Fibroblast of lung (primary cell): ENCODE measurements around the gene ARHGAP18. TPM values are rescaled to one million over a fixed set of nuclear protein-coding genes. Genes with fewer than 3 reads are reported as not detected.
A peak's percentile ranks its signal among the peaks of the same experiment; 100 is the strongest.

Experiments used
- DNase-seq, 2 donors: peaks; one replicate each; pipeline versions ENCODE4 v3.0.0 to v3.0.0-alpha.2; 2010; ENCODE audit warnings: low read depth in 2 of 2
- H2AFZ ChIP-seq: 2 replicates; pipeline ENCODE4 v1.5.1; 2012; ENCODE audit warnings: low read length, control low read depth, inconsistent platforms
- H3K27ac ChIP-seq: 2 replicates; pipeline ENCODE4 v1.5.1; 2011; ENCODE audit warnings: low read length, control low read depth; ENCODE audit not compliant: insufficient read depth
- H3K27me3 ChIP-seq: 2 replicates; pipeline ENCODE4 v1.5.1; 2011; ENCODE audit warnings: mild to moderate bottlenecking, low read length; ENCODE audit not compliant: control insufficient read depth, insufficient read depth
- H3K36me3 ChIP-seq: 2 replicates; pipeline ENCODE4 v1.5.1; 2011; ENCODE audit warnings: low read length; ENCODE audit not compliant: control insufficient read depth, insufficient read depth
- H3K4me1 ChIP-seq: 2 replicates; pipeline ENCODE4 v1.5.1; 2011; ENCODE audit warnings: low read length; ENCODE audit not compliant: control insufficient read depth, insufficient read depth; ENCODE audit errors: extremely low read depth
- H3K4me2 ChIP-seq: 2 replicates; pipeline ENCODE4 v1.5.1; 2011; ENCODE audit warnings: low read length, control low read depth; ENCODE audit not compliant: insufficient read depth; ENCODE audit errors: extremely low read depth
- H3K4me3 ChIP-seq, 4 experiments: fragments of 200-600 bp in 1 of 4; sonication (generic) in 1 of 4; replicated peaks in 1 of 4; 2 replicates each; pipeline ENCODE4 v1.5.1; 2011 to 2016; ENCODE audit warnings: low read length in 4 of 4, low read depth in 3 of 4, mild to moderate bottlenecking in 3 of 4, control low read depth in 2 of 4, inconsistent platforms in 1 of 4, mixed read lengths in 1 of 4; ENCODE audit not compliant: insufficient read depth in 1 of 4; ENCODE audit errors: control extremely low read depth in 1 of 4
- H3K79me2 ChIP-seq: 2 replicates; pipeline ENCODE4 v1.5.1; 2012; ENCODE audit warnings: mild to moderate bottlenecking, low read length, inconsistent platforms; ENCODE audit not compliant: control insufficient read depth, insufficient read depth
- H3K9ac ChIP-seq: 2 replicates; pipeline ENCODE4 v1.5.1; 2011; ENCODE audit warnings: mild to moderate bottlenecking, low read length, control low read depth; ENCODE audit not compliant: insufficient read depth
- H3K9me3 ChIP-seq: 2 replicates; pipeline ENCODE4 v1.5.1; 2012; ENCODE audit warnings: low read depth, low read length; ENCODE audit not compliant: control insufficient read depth, insufficient read depth
- H4K20me1 ChIP-seq: 2 replicates; pipeline ENCODE4 v1.5.1; 2011; ENCODE audit warnings: low read length; ENCODE audit not compliant: control insufficient read depth, insufficient read depth; ENCODE audit errors: extremely low read depth
- CTCF ChIP-seq, 2 donors: IDR thresholded peaks in 1 of 2; conservative IDR thresholded peaks in 1 of 2; 1 replicate in 1 of 2; 2 replicates in 1 of 2; pipeline ENCODE4 v1.5.1; 2011 to 2012; ENCODE audit warnings: low read length in 2 of 2, control low read depth in 1 of 2, inconsistent platforms in 1 of 2, low read depth in 1 of 2, mild to moderate bottlenecking in 1 of 2
- EZH2 ChIP-seq: IDR thresholded peaks from 2 replicates; pipeline ENCODE4 v1.5.1; 2012; ENCODE audit warnings: low read length, control low read depth, mild to moderate bottlenecking; ENCODE audit errors: missing control alignments
- polyA plus RNA-seq, 2 donors: library from polyadenylated mRNA; depleted of rRNA in 1 of 2; stranded (reverse) in 1 of 2; unstranded in 1 of 2; fragments of >200 nt; gene quantifications; 2 replicates each; pipeline ENCODE4 v1.2.1, GENCODE V29; 2011 to 2012; ENCODE audit warnings: missing spikeins in 1 of 2
- total RNA-seq: library from RNA; depleted of rRNA; stranded (reverse); fragments of >200 nt; gene quantifications from 2 replicates; pipeline ENCODE4 v1.2.1, GENCODE V29; 2014

The ARHGAP18 gene
- total and polyA plus RNA-seq, 2 donors (not counting 1 experiment from before 2014, with no cell fraction given), result 18.6 to 38.3 TPM

- TF ChIP-seq CTCF (conservative IDR thresholded peaks at IDR 0.05 in 1 of 2, IDR thresholded peaks at IDR 0.05 in 1 of 2; ENCODE audit: low read depth in 1 of 2, low read length in 2 of 2) (no peak), EZH2 (no peak)
- Histone ChIP-seq H3K9me3 (no peaks in the 10 kb centered on the region), H4K20me1 (no peaks in the 10 kb centered on the region), H3K9ac (peak overlapping the region; percentile 23), H3K27ac (peak overlapping the region; percentile 78), H3K4me3 (peak overlapping the region in 3 of 4 experiments; percentile 18 to 28 (median 19)), H3K4me2 (peak overlapping the region; percentile 85), H3K4me1 (peaks cover 23% of the 10 kb centered on the region), H3K36me3 (no peaks in the 10 kb centered on the region), H3K79me2 (peaks cover 70% of the 10 kb centered on the region), H2AFZ (no peak overlapping the region), H3K27me3 (no peaks in the 10 kb centered on the region)
- DNase-seq, result no peak
Measured at GRCh38 chr6:129679758-129680157, 30.2 kb downstream of the ARHGAP18 start.

- Histone ChIP-seq H3K36me3 (no peaks in the 10 kb centered on the region), H4K20me1 (no peaks in the 10 kb centered on the region), H3K27ac (peak overlapping the region; percentile 78), H2AFZ (no peak overlapping the region), H3K9me3 (no peaks in the 10 kb centered on the region), H3K4me3 (peak overlapping the region in 3 of 4 experiments; percentile 13 to 28 (median 19)), H3K4me2 (peak overlapping the region; percentile 85), H3K79me2 (peaks cover 72% of the 10 kb centered on the region), H3K9ac (peak overlapping the region; percentile 23), H3K4me1 (peaks cover 23% of the 10 kb centered on the region), H3K27me3 (no peaks in the 10 kb centered on the region)
- TF ChIP-seq EZH2 (no peak), CTCF (conservative IDR thresholded peaks at IDR 0.05 in 1 of 2, IDR thresholded peaks at IDR 0.05 in 1 of 2; ENCODE audit: low read depth in 1 of 2, low read length in 2 of 2) (no peak)
- peak in 1 of 2 donors; percentile 61 for DNase-seq
Measured at GRCh38 chr6:129679275-129679674, 30.7 kb downstream of the ARHGAP18 start.

- no peaks in the 10 kb centered on the region for H4K20me1 ChIP-seq
- H3K9me3 ChIP-seq, result no peaks in the 10 kb centered on the region
- H3K9ac ChIP-seq, result no peak overlapping the region
- no peak overlapping the region for H2AFZ ChIP-seq
- H3K4me1 ChIP-seq, result peaks cover 20% of the 10 kb centered on the region
- H3K27me3 ChIP-seq, result no peaks in the 10 kb centered on the region
- peak overlapping the region; percentile 85 for H3K4me2 ChIP-seq
- H3K4me3 ChIP-seq, result no peak overlapping the region
- H3K79me2 ChIP-seq, result peaks cover 71% of the 10 kb centered on the region
- no peak for DNase-seq
- no peaks in the 10 kb centered on the region for H3K36me3 ChIP-seq
- TF ChIP-seq EZH2 (no peak), CTCF (conservative IDR thresholded peaks at IDR 0.05 in 1 of 2, IDR thresholded peaks at IDR 0.05 in 1 of 2; ENCODE audit: low read depth in 1 of 2, low read length in 2 of 2) (no peak)
- H3K27ac ChIP-seq, result peak overlapping the region; percentile 7
Measured at GRCh38 chr6:129678463-129678862, 31.5 kb downstream of the ARHGAP18 start.
